ENCODE results near the gene STX11.

Gene STX11

DNA sequence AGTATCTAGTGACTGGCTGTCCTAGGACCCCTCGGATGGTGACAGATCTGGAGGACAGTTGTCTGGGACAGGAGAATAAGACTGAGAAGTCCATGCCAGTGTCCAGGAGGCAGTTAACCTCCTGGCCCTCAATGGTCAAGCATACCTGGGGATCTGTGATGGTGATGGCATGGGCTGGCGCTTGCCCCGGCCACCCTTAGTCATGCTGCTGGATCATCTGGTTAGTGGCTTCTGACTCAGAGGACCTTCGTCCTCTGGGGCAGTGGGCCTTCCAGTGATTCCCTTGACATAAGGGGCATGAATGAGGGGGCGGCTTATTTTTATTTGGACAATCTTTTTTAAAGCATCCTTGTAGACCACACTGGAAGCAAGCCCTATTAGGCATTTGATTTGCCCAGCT lies 30.9 kb upstream of the STX11 start:
- TF ChIP-seq, protein P1, sequence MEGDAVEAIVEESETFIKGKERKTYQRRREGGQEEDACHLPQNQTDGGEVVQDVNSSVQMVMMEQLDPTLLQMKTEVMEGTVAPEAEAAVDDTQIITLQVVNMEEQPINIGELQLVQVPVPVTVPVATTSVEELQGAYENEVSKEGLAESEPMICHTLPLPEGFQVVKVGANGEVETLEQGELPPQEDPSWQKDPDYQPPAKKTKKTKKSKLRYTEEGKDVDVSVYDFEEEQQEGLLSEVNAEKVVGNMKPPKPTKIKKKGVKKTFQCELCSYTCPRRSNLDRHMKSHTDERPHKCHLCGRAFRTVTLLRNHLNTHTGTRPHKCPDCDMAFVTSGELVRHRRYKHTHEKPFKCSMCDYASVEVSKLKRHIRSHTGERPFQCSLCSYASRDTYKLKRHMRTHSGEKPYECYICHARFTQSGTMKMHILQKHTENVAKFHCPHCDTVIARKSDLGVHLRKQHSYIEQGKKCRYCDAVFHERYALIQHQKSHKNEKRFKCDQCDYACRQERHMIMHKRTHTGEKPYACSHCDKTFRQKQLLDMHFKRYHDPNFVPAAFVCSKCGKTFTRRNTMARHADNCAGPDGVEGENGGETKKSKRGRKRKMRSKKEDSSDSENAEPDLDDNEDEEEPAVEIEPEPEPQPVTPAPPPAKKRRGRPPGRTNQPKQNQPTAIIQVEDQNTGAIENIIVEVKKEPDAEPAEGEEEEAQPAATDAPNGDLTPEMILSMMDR (IDR thresholded peaks at IDR 0.05; ENCODE audit: low read depth, low read length): no peak
- TF ChIP-seq EZH2phosphoT487 (IDR thresholded peaks at IDR 0.05; ENCODE audit: low read depth): no peak
- Histone ChIP-seq H3K36me3 (replicated peaks; ENCODE audit: low read depth, low read length) (no peaks in the 10 kb centered on the region), H2AFZ (ENCODE audit: low read depth, low read length) (no peak overlapping the region), H3K4me1 (ENCODE audit: low read length) (no peaks in the 10 kb centered on the region), H3K9me3 (ENCODE audit: insufficient read depth, low read length) (no peaks in the 10 kb centered on the region), H3K9ac (ENCODE audit: low read length) (no peak overlapping the region), H3K4me2 (ENCODE audit: low read length) (no peak overlapping the region), H4K20me1 (ENCODE audit: insufficient read depth, low read length) (no peaks in the 10 kb centered on the region), H3K79me2 (ENCODE audit: low read length) (no peaks in the 10 kb centered on the region), H3K27me3 (ENCODE audit: low read depth, low read length) (no peaks in the 10 kb centered on the region), H3K27ac (ENCODE audit: low read length) (no peak overlapping the region), H3K4me3 (ENCODE audit: low read length) (no peak overlapping the region)

DNA sequence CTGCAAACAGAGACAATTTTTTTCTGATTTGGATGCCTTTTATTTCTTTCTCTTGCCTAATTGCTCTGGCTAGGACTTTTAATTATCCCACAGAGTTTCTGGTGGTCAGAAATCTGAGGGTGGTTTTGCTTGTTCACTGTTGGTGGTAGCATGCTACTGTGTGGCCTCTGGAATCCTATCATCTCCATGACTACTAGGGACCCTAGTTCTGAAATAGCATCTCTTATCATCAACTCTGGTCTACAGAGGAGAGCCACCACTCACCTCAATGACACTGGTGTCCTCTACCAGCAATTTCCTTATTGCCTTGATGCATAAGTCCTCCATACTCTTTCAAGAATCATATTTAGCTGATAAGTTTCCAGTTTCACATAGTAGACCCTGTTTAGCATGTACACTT lies 27.5 kb upstream of the STX11 start:
- TF ChIP-seq, protein P1 (IDR thresholded peaks at IDR 0.05; ENCODE audit: low read depth, low read length): no peak
- no peak for TF ChIP-seq EZH2phosphoT487 (IDR thresholded peaks at IDR 0.05; ENCODE audit: low read depth)
- no peak overlapping the region for H3K4me2 ChIP-seq (ENCODE audit: low read length)
- no peak overlapping the region for H3K27ac ChIP-seq (ENCODE audit: low read length)

DNA sequence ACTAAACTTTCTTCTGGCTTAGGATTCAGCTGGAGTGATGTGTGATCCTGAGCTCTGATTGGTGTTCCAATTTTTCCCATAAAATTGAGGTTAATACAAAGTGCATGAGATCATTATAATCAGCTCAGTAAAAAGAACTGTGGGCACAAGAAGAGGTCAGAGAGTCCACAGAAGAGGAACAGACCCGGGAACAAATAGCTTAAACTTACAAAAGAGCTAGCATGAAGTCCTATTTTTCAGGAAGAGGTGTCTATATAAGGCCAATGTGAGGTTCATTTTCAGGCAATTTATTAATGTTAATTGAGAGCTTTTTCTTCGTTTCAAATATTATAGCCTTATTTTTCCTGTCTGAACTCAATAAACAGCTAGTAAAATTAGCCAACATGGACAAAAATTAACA lies 26.9 kb upstream of the STX11 start:
- Histone ChIP-seq H3K4me1 (ENCODE audit: low read length) (no peaks in the 10 kb centered on the region), H3K4me3 (ENCODE audit: low read length) (no peak overlapping the region), H3K27ac (ENCODE audit: low read length) (no peak overlapping the region), H3K27me3 (ENCODE audit: low read depth, low read length) (no peaks in the 10 kb centered on the region), H3K4me2 (ENCODE audit: low read length) (no peak overlapping the region), H3K9ac (ENCODE audit: low read length) (no peak overlapping the region), H3K36me3 (replicated peaks; ENCODE audit: low read depth, low read length) (no peaks in the 10 kb centered on the region), H3K9me3 (ENCODE audit: insufficient read depth, low read length) (no peaks in the 10 kb centered on the region), H4K20me1 (ENCODE audit: insufficient read depth, low read length) (no peaks in the 10 kb centered on the region), H3K79me2 (ENCODE audit: low read length) (no peaks in the 10 kb centered on the region), H2AFZ (ENCODE audit: low read depth, low read length) (no peak overlapping the region)
- TF ChIP-seq EZH2phosphoT487 (IDR thresholded peaks at IDR 0.05; ENCODE audit: low read depth): no peak
- TF ChIP-seq, protein P1 (IDR thresholded peaks at IDR 0.05; ENCODE audit: low read depth, low read length): no peak

More for the DNA sequence above, 27.5 kb upstream of the STX11 start:
- H3K4me1 ChIP-seq (ENCODE audit: low read length): no peaks in the 10 kb centered on the region
- no peak overlapping the region for H2AFZ ChIP-seq (ENCODE audit: low read depth, low read length)
- no peaks in the 10 kb centered on the region for H3K36me3 ChIP-seq (replicated peaks; ENCODE audit: low read depth, low read length)
- H3K4me3 ChIP-seq (ENCODE audit: low read length): no peak overlapping the region
- no peaks in the 10 kb centered on the region for H4K20me1 ChIP-seq (ENCODE audit: insufficient read depth, low read length)
- no peak overlapping the region for H3K9ac ChIP-seq (ENCODE audit: low read length)
- no peaks in the 10 kb centered on the region for H3K79me2 ChIP-seq (ENCODE audit: low read length)
- H3K27me3 ChIP-seq (ENCODE audit: low read depth, low read length): no peaks in the 10 kb centered on the region
- no peaks in the 10 kb centered on the region for H3K9me3 ChIP-seq (ENCODE audit: insufficient read depth, low read length)

DNA sequence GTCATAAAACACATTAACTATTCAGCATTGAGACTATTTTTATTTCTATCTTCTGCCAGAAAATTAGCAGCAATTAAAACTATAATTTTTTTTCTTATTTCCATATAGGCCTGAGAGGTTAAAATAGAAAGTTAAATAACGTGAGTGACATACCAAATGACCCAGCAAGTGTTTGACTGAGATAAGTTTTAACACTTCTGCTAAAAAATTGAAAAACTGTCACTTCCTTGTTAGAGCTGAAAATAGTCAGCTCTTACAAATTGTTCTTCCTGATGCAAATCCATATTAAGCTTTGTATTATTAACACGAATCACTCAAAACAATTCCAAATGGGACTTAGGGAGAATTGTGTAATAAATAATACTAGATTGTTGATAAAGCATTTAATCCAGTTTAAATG lies 26.5 kb upstream of the STX11 start:
- no peak overlapping the region for H3K27ac ChIP-seq (ENCODE audit: low read length)
- H3K9ac ChIP-seq (ENCODE audit: low read length): no peak overlapping the region

More for the DNA sequence above, 26.5 kb upstream of the STX11 start:
- no peaks in the 10 kb centered on the region for H3K79me2 ChIP-seq (ENCODE audit: low read length)
- H3K9me3 ChIP-seq (ENCODE audit: insufficient read depth, low read length): no peaks in the 10 kb centered on the region
- TF ChIP-seq, protein P1 (IDR thresholded peaks at IDR 0.05; ENCODE audit: low read depth, low read length): no peak
- H3K4me3 ChIP-seq (ENCODE audit: low read length): no peak overlapping the region
- H3K4me2 ChIP-seq (ENCODE audit: low read length): no peak overlapping the region
- no peaks in the 10 kb centered on the region for H3K4me1 ChIP-seq (ENCODE audit: low read length)
- H4K20me1 ChIP-seq (ENCODE audit: insufficient read depth, low read length): no peaks in the 10 kb centered on the region
- no peaks in the 10 kb centered on the region for H3K27me3 ChIP-seq (ENCODE audit: low read depth, low read length)
- H3K36me3 ChIP-seq (replicated peaks; ENCODE audit: low read depth, low read length): no peaks in the 10 kb centered on the region
- no peak overlapping the region for H2AFZ ChIP-seq (ENCODE audit: low read depth, low read length)

Measured in OCI-LY3 (cell line).